ACC112 (cell line): ENCODE results near the gene RAD23B.

Experiments used
- H2AFZ ChIP-seq: fragments of 200-600 bp; sonication (generic); one replicate; pipeline ENCODE4 v1.6.0; 2017; ENCODE audit warnings: antibody characterized with exemption, low read length; ENCODE audit not compliant: unreplicated experiment
- H3K27ac ChIP-seq: fragments of 200-600 bp; sonication (generic); 2 replicates; pipeline ENCODE4 v1.5.1; 2014; ENCODE audit warnings: low read depth, mild to moderate bottlenecking, antibody characterized with exemption, low read length, moderate library complexity
- H3K27me3 ChIP-seq: fragments of 200-600 bp; sonication (generic); 2 replicates; pipeline ENCODE4 v1.6.1; 2014; ENCODE audit warnings: mild to moderate bottlenecking, antibody characterized with exemption, low read length, moderate library complexity, mixed read lengths; ENCODE audit not compliant: insufficient read depth
- H3K36me3 ChIP-seq: fragments of 200-600 bp; sonication (generic); 2 replicates; pipeline ENCODE4 v1.6.1; 2016; ENCODE audit warnings: mild to moderate bottlenecking, antibody characterized with exemption, low read length, moderate library complexity, mixed read lengths; ENCODE audit not compliant: insufficient read depth
- H3K4me1 ChIP-seq: fragments of 200-600 bp; sonication (generic); one replicate; pipeline ENCODE4 v1.6.1; 2016; ENCODE audit warnings: low read length, mixed read lengths; ENCODE audit not compliant: insufficient read depth, unreplicated experiment, control insufficient read depth
- H3K4me3 ChIP-seq: fragments of 200-600 bp; sonication (generic); 2 replicates; pipeline ENCODE4 v1.5.1; 2014; ENCODE audit warnings: mild to moderate bottlenecking, low read depth, low read length
- H3K79me2 ChIP-seq: fragments of 200-600 bp; sonication (generic); one replicate; pipeline ENCODE4 v1.6.0; 2016; ENCODE audit warnings: low read length; ENCODE audit not compliant: control insufficient read depth, unreplicated experiment, insufficient read depth

RAD23B gene

DNA sequence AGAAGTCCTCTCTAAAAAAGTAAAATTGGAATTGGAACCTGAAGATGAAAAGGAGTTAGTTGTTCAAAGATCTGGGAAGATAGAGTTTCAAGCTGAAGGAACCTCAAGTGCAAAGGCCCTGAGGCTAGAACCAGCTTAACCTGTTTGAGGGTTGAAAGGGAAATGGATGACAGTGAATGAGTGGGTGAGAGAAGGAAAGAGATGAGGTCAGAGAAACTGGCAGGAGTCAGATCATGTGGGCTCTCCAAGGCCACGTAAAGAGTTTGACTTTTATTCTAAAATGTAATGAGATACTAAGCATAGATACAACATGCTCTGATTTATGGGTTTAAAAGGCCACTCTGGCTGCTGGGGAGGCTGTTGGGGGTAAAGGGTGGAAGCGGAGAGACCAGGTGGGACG lies 2.5 kb upstream of the RAD23B start:
- Histone ChIP-seq H2AFZ (no peak overlapping the region), H3K36me3 (no peaks in the 10 kb centered on the region), H3K27ac (no peak overlapping the region), H3K27me3 (no peaks in the 10 kb centered on the region), H3K79me2 (peaks cover 25% of the 10 kb centered on the region), H3K4me1 (peaks cover 21% of the 10 kb centered on the region), H3K4me3 (no peak overlapping the region)

DNA sequence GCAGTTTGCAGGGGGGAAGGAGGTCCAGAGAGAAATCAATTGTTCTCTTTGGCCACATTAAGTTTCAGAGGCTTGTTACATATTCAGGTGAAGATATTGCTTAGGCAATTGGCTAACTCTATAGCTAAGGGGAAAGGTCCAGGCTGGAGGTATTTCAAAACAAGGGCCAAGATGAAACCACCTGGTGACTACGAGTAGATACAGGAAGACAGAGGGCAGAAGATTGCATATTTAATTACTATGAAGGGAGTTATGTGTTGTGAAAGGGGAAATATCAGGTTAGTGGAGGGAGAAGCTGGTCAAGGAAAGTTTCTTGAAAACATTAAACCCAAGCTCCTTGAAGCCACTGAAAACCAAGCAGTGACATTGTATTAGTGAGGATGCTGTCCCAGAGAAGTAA lies 1.9 kb upstream of the RAD23B start:
- Histone ChIP-seq H3K27ac (no peak overlapping the region), H3K36me3 (no peaks in the 10 kb centered on the region), H3K4me1 (peaks cover 22% of the 10 kb centered on the region), H3K27me3 (no peaks in the 10 kb centered on the region), H3K4me3 (no peak overlapping the region), H3K79me2 (peaks cover 31% of the 10 kb centered on the region), H2AFZ (no peak overlapping the region)

DNA sequence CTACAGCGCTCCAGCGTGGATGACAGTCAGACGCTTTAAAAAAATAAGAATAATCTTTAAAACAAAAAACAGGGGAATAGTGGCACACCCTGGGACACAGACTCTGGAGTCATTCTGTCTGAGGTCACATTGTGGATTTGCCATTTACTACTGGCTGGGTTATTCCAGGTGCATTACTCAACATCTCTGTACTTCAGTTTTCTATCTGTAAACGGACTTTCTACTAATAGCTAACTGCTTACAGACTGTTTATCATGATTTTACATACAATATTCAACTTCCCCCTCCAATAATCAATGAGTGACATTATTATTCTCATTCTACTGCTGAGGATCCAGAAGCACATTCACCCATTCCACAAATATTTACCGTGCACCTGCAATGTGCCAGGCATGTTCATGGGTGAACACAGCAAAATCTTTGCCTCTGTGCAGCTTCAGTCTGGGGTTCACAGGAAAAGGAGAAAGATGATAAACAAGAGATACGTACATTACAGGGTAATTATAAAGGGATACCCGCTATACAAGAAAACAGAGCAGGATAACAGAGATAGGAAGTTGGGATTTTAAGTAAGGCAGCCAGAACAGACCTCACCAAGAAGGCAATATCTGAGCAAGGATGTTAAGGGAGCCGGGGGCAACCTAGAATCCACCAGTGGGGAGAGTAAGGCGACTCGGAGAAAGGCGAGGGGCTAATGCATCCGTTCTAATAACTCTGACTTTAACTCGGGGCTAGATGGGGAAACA lies 984 bp upstream of the RAD23B start:
- H3K4me3 ChIP-seq, result peak overlapping the region; percentile 75
- H3K79me2 ChIP-seq, result peaks cover 40% of the 10 kb centered on the region
- no peaks in the 10 kb centered on the region for H3K27me3 ChIP-seq
- peak overlapping the region; percentile 48 for H2AFZ ChIP-seq
- H3K36me3 ChIP-seq, result no peaks in the 10 kb centered on the region
- peak overlapping the region; percentile 37; the same call in 1 of the 2 replicates for H3K27ac ChIP-seq
- peaks cover 18% of the 10 kb centered on the region for H3K4me1 ChIP-seq

DNA sequence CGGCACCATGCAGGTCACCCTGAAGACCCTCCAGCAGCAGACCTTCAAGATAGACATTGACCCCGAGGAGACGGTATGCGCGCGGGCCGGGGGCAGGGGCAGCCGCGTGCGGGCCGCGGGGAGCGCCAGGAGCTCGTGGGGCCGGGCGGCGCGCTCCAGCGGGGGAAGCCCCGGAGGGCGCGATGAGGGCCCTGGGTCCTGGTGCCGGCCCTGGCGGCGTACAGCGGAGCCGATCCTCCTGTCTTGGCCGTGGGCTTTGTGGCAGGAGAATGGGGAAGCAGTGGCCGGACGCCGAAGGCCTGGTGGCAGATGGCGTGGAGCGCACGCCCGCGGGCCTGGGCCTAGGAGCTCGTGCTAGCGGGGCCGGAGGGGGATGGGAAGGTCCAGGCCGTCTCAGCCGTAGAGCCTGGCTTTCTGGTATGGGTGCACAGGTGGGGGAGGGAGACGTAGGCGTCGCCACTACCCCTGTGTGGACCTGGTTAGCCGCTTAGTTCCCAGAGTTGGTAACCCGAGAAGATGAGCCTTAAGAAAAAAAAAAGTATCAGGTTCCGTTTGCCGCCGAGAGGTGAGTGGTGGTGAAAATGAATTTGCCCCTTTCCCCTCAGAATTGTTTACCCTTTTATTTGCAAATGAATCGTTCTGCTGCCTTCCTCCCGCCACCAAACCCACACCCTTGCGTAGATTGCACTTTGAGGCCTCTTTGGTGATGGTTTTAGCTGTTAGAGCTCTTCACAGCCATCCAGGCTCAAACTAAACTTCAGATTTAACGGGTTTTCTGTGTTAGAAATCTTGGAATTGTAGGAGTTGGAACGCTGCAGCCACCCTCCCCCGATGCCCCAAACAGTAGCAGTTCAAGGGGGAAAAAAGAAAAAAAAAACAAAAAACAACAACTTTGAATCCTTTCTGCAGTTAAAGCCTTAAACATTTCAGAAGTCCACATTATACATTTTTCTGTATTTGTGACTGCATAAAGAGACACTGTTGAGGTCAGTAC lies 841 bp downstream of the RAD23B start:
- Histone ChIP-seq H3K27ac (peak overlapping the region; percentile 89), H3K36me3 (no peaks in the 10 kb centered on the region), H3K4me1 (peaks cover 16% of the 10 kb centered on the region), H3K27me3 (no peaks in the 10 kb centered on the region), H2AFZ (peak overlapping the region; percentile 12), H3K79me2 (peaks cover 58% of the 10 kb centered on the region), H3K4me3 (peak overlapping the region; percentile 90)

DNA sequence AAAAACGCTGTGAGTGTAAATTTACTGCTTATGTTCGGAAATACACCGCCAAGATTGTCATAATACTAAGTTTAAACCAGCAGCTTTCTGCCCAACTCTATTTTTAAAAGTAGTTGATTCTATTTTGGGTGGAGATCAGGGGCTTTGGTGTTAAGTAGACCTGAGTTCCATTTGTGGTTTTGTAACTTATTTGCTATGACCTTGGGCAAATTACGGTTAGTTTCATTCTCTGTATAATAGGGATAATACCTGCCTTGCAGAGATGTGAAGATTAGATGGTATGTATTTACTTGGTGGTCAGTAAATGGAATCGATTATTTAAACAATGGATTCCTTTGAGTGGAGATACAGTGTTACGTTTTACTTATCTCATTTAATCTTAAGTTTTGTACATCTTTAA lies 1.6 kb downstream of the RAD23B start:
- Histone ChIP-seq H3K36me3 (no peaks in the 10 kb centered on the region), H2AFZ (no peak overlapping the region), H3K4me3 (peak overlapping the region; percentile 90), H3K27ac (peak overlapping the region; percentile 89), H3K4me1 (peaks cover 16% of the 10 kb centered on the region), H3K79me2 (peaks cover 66% of the 10 kb centered on the region), H3K27me3 (no peaks in the 10 kb centered on the region)

DNA sequence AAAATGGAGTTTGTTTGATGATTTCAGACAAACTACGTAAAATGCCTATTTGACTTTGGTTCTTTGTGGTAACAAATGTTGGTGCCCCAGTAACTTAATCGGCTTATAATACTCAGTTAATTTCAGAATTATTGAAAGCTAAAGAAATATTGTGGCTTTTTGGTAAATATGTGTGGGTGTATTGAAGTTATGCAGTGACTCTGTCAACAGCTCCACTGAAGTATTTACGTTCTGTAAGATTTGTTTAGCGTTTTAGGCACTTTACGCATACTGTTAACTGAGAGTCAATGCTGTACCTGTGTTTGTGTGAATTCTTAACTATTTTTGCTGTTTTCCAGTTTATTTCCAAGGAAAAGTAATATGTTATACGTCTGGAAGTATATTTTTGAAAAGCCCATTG lies 2.2 kb downstream of the RAD23B start:
- Histone ChIP-seq H3K27me3 (no peaks in the 10 kb centered on the region), H2AFZ (no peak overlapping the region), H3K36me3 (no peaks in the 10 kb centered on the region), H3K27ac (peak overlapping the region; percentile 89; the same call in 1 of the 2 replicates), H3K4me1 (peaks cover 16% of the 10 kb centered on the region), H3K79me2 (peaks cover 72% of the 10 kb centered on the region), H3K4me3 (peak overlapping the region; percentile 90)

DNA sequence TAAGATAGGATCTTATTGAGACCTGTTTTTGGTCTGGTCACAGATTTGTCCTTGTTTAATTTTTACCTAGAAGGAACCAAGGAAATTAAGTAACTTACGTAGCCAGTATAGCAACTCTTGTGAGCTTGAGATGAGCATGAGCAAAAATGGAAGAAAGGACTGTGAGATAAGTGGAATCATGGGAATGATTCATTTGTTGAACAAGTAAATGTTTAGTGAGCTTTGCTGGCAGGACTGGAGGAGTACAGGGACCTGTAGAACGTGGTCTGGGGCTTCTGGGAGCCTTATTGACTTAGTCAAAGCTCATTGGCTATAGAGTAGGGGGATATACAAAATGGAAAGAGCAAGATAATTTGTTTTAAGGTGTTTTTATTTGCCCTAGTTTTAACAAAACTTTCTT lies 3.0 kb downstream of the RAD23B start:
- no peaks in the 10 kb centered on the region for H3K36me3 ChIP-seq
- H3K27me3 ChIP-seq, result no peaks in the 10 kb centered on the region
- H2AFZ ChIP-seq, result no peak overlapping the region
- peaks cover 80% of the 10 kb centered on the region for H3K79me2 ChIP-seq
- no peak overlapping the region for H3K27ac ChIP-seq
- H3K4me3 ChIP-seq, result peak overlapping the region; percentile 90
- H3K4me1 ChIP-seq, result peaks cover 24% of the 10 kb centered on the region

DNA sequence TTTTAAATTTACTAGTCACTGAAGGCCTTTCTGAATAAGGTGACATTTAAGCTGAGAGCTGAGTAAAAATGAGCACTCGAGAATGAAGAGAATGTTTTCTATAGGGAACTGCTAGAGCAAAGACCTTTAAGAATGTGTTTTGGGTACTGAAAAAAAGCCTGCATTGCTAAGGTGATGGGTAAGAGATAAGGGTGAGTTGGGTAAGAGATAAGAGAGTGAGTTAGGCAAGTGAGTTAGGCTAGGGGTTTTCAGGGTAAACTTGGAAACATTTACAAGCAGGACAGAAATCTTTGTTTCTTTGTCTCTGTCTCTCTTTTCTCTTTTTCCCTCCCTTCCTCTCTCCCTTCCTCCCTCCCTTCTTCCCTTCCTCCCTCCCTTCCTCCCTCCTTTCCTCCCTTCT lies 5.6 kb downstream of the RAD23B start:
- Histone ChIP-seq H3K27ac (no peak overlapping the region), H3K27me3 (no peaks in the 10 kb centered on the region), H3K4me1 (peaks cover 30% of the 10 kb centered on the region), H3K79me2 (peaks cover 100% of the 10 kb centered on the region), H3K4me3 (no peak overlapping the region), H3K36me3 (no peaks in the 10 kb centered on the region), H2AFZ (no peak overlapping the region)

DNA sequence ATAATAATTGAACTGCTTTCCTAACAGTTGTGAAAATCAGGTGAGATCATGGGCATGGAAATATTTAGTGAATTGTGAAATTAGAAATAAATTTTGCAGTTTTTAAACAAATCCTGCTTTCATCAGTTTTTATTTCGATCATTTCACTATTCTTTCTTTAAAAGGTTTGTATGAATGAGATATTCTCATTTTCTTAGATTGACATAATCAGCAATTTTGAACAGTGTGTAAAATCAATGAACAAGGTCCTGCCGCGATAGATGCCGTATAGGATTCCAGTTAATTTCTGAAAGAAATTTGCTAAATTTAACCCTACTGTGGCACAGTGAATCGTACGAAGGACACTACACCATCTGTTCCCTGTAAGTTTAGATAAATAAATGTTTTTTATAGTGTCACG lies 7.5 kb downstream of the RAD23B start:
- H3K27ac ChIP-seq, result no peak overlapping the region
- H3K36me3 ChIP-seq, result 0 out of 2 replicates have a peak, but pooled peaks cover 5% of the 10 kb centered on the region
- peaks cover 47% of the 10 kb centered on the region for H3K4me1 ChIP-seq
- H3K4me3 ChIP-seq, result no peak overlapping the region
- no peak overlapping the region for H2AFZ ChIP-seq
- no peaks in the 10 kb centered on the region for H3K27me3 ChIP-seq
- H3K79me2 ChIP-seq, result peaks cover 100% of the 10 kb centered on the region

DNA sequence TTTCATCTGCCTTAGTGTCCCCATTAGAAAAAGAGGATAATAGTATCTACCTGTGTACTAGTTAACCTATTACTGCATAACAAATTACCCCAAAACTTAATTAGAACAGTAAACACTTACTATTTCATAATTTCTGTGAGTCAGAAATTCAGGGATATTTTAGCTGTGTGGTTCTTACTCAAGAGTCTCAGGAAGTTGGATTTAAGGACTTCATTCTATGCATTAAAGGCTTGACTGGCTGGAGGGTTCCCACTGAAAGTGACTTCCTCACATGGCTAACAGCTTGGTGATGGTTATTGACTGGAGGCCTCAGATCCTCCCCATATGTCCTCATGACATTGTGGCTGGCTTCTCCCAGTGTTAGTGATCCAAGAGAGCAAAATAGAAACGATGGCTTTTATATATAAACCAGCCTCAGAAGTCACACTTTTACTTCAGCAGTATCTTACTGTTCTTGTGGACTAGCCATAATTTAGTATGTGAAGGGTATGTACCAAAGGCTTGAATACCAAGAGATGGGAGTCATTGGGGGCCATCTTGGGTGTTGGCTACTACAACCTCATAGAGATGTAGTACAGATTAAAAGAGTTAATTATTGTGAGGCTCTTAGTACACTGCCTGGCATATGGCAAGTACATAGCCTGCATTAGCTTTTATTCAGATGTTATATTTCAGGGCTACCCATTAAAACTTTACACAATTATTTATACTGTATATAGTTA lies 9.9 kb downstream of the RAD23B start:
- H3K79me2 ChIP-seq, result peaks cover 100% of the 10 kb centered on the region
- H3K36me3 ChIP-seq, result 0 out of 2 replicates have a peak, but pooled peaks cover 5% of the 10 kb centered on the region
- no peak overlapping the region for H3K4me3 ChIP-seq
- 0 out of 2 replicates have a peak overlapping the region, but pooled peaks have one; percentile 5 for H3K27ac ChIP-seq
- no peak overlapping the region for H2AFZ ChIP-seq
- no peaks in the 10 kb centered on the region for H3K27me3 ChIP-seq
- peaks cover 45% of the 10 kb centered on the region for H3K4me1 ChIP-seq
